A549 (cell line): ENCODE data around the gene FGD2.

Source experiments
- CTCF ChIP-seq: fragments of >200 bp; sonication (Bioruptor Twin); formaldehyde crosslinking; IDR thresholded peaks from 3 replicates; pipeline ENCODE4 v1.5.1; 2016
- JUN ChIP-seq, 2 experiments: fragments of >200 bp; sonication (Bioruptor Twin); formaldehyde crosslinking; IDR thresholded peaks; 2 replicates in 1 of 2; 3 replicates in 1 of 2; pipeline ENCODE4 v1.6.1; 2016 to 2017
- PHF8 ChIP-seq: fragments of 200-600 bp; sonication (generic); IDR thresholded peaks from 2 replicates; pipeline ENCODE4 v1.6.1; 2016; ENCODE audit warnings: low read depth, mild to moderate bottlenecking, antibody characterized with exemption, moderate library complexity, borderline replicate concordance
- POLR2A ChIP-seq: IDR thresholded peaks from 2 replicates; pipeline ENCODE4 v1.6.1; 2012; ENCODE audit warnings: mild to moderate bottlenecking, low read length
- RAD21 ChIP-seq, 2 experiments: fragments of >200 bp in 1 of 2; sonication (Bioruptor Twin) in 1 of 2; formaldehyde crosslinking in 1 of 2; IDR thresholded peaks in 1 of 2; conservative IDR thresholded peaks in 1 of 2; 2 replicates in 1 of 2; 3 replicates in 1 of 2; pipeline ENCODE4 v1.6.1; 2012 to 2018; ENCODE audit warnings: inconsistent platforms in 1 of 2
- RNF2 ChIP-seq: fragments of 200-600 bp; sonication (generic); IDR thresholded peaks from 2 replicates; pipeline ENCODE4 v1.6.1; 2016; ENCODE audit warnings: low read depth, mild to moderate bottlenecking, antibody characterized with exemption, moderate library complexity, borderline replicate concordance
- USF2 ChIP-seq: fragments of 450-650 bp; IDR thresholded peaks from 2 replicates; pipeline ENCODE4 v1.6.1; 2014; ENCODE audit warnings: antibody characterized with exemption
- ZFP36 ChIP-seq: fragments of 450-650 bp; IDR thresholded peaks from 2 replicates; pipeline ENCODE4 v1.6.1; 2014; ENCODE audit warnings: borderline replicate concordance; ENCODE audit not compliant: partially characterized antibody

- TF ChIP-seq CTCF (no peak), ZFP36 (no peak), USF2 (no peak), RNF2 (no peak), RAD21 (conservative IDR thresholded peaks at IDR 0.05 in 1 of 2, IDR thresholded peaks at IDR 0.05 in 1 of 2) (no peak), PHF8 (no peak), JUN (IDR thresholded peaks at IDR 0.05) (no peak), POLR2A (no peak)
Measured at GRCh38 chr6:37027811-37028469, 22.5 kb downstream of the FGD2 start.
